NCI-H524 treated with DMSO at 0.1 percent for 48 hours (cell line): ENCODE measurements around the gene ZNF738.

Experiments
- DNase-seq: peaks from one replicate; lab custom pipeline; 2025; lab: John Stamatoyannopoulos, UW

The ZNF738 gene

GRCh38 chr19:21423057-21424041, 64.5 kb downstream of the ZNF738 start:
- no peak for DNase-seq
